Measurements from ENCODE around the gene SLC19A2. TPM values are rescaled to one million over a fixed set of nuclear protein-coding genes. Genes with fewer than 3 reads are reported as not detected.

Gene SLC19A2
- total and polyA plus RNA-seq, 2 of the 8 experiments (the other 6 are each of a cell fraction or from before 2014, with no cell fraction given): 21.2 to 23.2 TPM

- DNase-seq (ENCODE audit: low read depth in 1 of 2, low spot score in 2 of 2) (no peak), FAIRE-seq (no peak)
- Histone ChIP-seq H2BK12ac (ENCODE audit: low read depth, low read length) (no peak overlapping the region), H2BK20ac (ENCODE audit: low read length) (no peak overlapping the region), H3K27me3 (replicated peaks in 1 of 4; ENCODE audit: control insufficient read depth in 3 of 4, extremely low read depth in 1 of 4, insufficient read depth in 3 of 4, low read length in 3 of 4) (no peaks in the 10 kb centered on the region), H4K8ac (ENCODE audit: extremely low read depth, insufficient read depth, low read length) (no peak overlapping the region), H2BK5ac (ENCODE audit: low read depth, low read length) (no peak overlapping the region), H4K5ac (ENCODE audit: insufficient read length, low read depth, low read length) (no peak overlapping the region), H2BK15ac (ENCODE audit: low read length) (no peak overlapping the region), H3K36me3 (ENCODE audit: control insufficient read depth in 2 of 4, insufficient read depth in 4 of 4, low read length in 3 of 4) (peaks cover 0 to 17% (median 6%) of the 10 kb centered on the region in 4 experiments; a peak in 5 of 8 replicates), H3K27ac (ENCODE audit: low read depth, low read length) (no peak overlapping the region), H3K56ac (replicated peaks; ENCODE audit: insufficient read length, low read depth, low read length) (no peak overlapping the region), H3K14ac (ENCODE audit: insufficient read length) (no peak overlapping the region), H3K4me2 (ENCODE audit: insufficient read depth in 1 of 2, low read depth in 2 of 2, low read length in 2 of 2) (no peak overlapping the region), H3K23ac (ENCODE audit: insufficient read length) (no peak overlapping the region), H4K91ac (replicated peaks; ENCODE audit: insufficient read length, low read length) (no peak overlapping the region), H2BK120ac (replicated peaks; ENCODE audit: low read depth, low read length) (no peak overlapping the region), H3K4me1 (replicated peaks in 1 of 4; ENCODE audit: control insufficient read depth in 3 of 4, insufficient read depth in 4 of 4, low read length in 3 of 4) (no peaks in the 10 kb centered on the region), H4K20me1 (replicated peaks in 1 of 2; ENCODE audit: control insufficient read depth in 1 of 2, insufficient read depth in 2 of 2, low read length in 2 of 2) (peaks cover 0 to 2% of the 10 kb centered on the region in 2 experiments), H3K4ac (replicated peaks; ENCODE audit: insufficient read length, low read depth, low read length) (no peak overlapping the region), H3K18ac (ENCODE audit: extremely low read depth, low read length) (no peak overlapping the region), H2AFZ (ENCODE audit: low read length) (no peak overlapping the region), H3K79me2 (ENCODE audit: control insufficient read depth in 1 of 2, insufficient read depth in 2 of 2, low read length in 2 of 2) (no peaks in the 10 kb centered on the region), H3K4me3 (ENCODE audit: extremely low read depth in 1 of 4, insufficient read depth in 2 of 4, low read depth in 3 of 4, low read length in 4 of 4) (no peak overlapping the region), H3K9ac (replicated peaks in 1 of 4; ENCODE audit: extremely low read depth in 1 of 4, low read depth in 3 of 4, low read length in 3 of 4) (no peak overlapping the region), H3K23me2 (ENCODE audit: low read depth, low read length) (no peaks in the 10 kb centered on the region), H3K79me1 (ENCODE audit: low read depth, low read length) (no peaks in the 10 kb centered on the region; the same call in 1 of the 2 replicates), H2AK5ac (ENCODE audit: low read depth, low read length) (no peak overlapping the region), H3K9me3 (ENCODE audit: insufficient read depth in 2 of 2, low read depth in 1 of 2, low read length in 1 of 2) (no peaks in the 10 kb centered on the region)
- CTCF ChIA-PET (ENCODE audit: partially characterized antibody): interaction anchor here (0.5 to 3.5 kb wide), 19 partner anchors 9 to 1901 kb away, joined by 3 to 37 read pairs (median 3); partner anchors contain the start of gene F5
- POLR2A ChIA-PET (ENCODE audit: partially characterized antibody): no interaction called here
- no peak for TF ChIP-seq TCF12 (IDR thresholded peaks at IDR 0.05; ENCODE audit: low read depth, low read length)
- TF ChIP-seq RAD21 (IDR thresholded peaks at IDR 0.05 in 1 of 2, conservative IDR thresholded peaks at IDR 0.05 in 1 of 2; ENCODE audit: low read depth in 2 of 2, low read length in 2 of 2): peak; percentile 54 to 65
- TF ChIP-seq CTCF (IDR thresholded peaks at IDR 0.05; ENCODE audit: control extremely low read depth in 1 of 3, insufficient read depth in 1 of 3, low read depth in 1 of 3, low read length in 3 of 3): peak in 2 of 3 experiments; percentile 14 to 34; a peak in 2 of 4 replicates
- 88% methylated on average over 8 of the region's 8 CpGs; no CpG with 5 or more reads in 1 of the 2 experiments for WGBS, 2 experiments (ENCODE audit: extremely low coverage in 1 of 2, insufficient coverage in 1 of 2, insufficient read length in 1 of 2, insufficient replicate concordance in 2 of 2, low coverage in 1 of 2, low lambda C conversion rate in 2 of 2, missing lambda C conversion rate in 1 of 2)
Observed at GRCh38 chr1:169466259-169467230, 19.2 kb downstream of the SLC19A2 start.

Data from H1 (cell line).